SU-DHL-6 (cell line): ENCODE results near the gene IGFBP4.

Experiments
- EZH2phosphoT487 ChIP-seq: fragments of 200-600 bp; sonication (generic), shearing (Covaris generic); conservative IDR thresholded peaks from 2 replicates; pipeline ENCODE4 v1.6.1; 2018; ENCODE audit warnings: mild to moderate bottlenecking, antibody characterized with exemption, low read length, moderate library complexity, mixed read lengths
- TF ChIP-seq, protein P1 (sequence below): fragments of 200-600 bp; sonication (generic); IDR thresholded peaks from one replicate; pipeline ENCODE4 v1.5.1; 2017; ENCODE audit warnings: antibody characterized with exemption, mild to moderate bottlenecking, low read length, moderate library complexity; ENCODE audit not compliant: insufficient read depth, poor library complexity, severe bottlenecking

DNA sequence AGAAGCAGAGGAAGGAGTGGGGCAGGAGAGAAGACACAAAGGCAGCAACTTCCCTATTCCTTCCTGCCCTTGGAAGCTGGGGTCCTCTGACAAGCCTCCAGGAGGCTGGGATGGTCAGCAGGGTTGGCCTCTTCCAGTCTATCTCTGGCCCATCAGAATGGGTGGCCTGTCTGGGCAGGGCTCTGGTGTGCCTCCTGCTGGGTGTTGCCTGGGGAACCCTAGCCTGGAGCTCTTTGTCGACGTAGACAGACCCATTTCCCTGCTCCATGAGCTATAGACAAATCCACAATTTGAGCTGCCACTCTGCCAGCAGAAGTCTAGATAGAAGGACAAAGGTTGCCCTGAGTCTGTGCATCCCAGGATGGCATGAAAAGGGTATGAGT lies 11.4 kb downstream of the IGFBP4 start:
- no peak for TF ChIP-seq EZH2phosphoT487
- TF ChIP-seq, protein P1, sequence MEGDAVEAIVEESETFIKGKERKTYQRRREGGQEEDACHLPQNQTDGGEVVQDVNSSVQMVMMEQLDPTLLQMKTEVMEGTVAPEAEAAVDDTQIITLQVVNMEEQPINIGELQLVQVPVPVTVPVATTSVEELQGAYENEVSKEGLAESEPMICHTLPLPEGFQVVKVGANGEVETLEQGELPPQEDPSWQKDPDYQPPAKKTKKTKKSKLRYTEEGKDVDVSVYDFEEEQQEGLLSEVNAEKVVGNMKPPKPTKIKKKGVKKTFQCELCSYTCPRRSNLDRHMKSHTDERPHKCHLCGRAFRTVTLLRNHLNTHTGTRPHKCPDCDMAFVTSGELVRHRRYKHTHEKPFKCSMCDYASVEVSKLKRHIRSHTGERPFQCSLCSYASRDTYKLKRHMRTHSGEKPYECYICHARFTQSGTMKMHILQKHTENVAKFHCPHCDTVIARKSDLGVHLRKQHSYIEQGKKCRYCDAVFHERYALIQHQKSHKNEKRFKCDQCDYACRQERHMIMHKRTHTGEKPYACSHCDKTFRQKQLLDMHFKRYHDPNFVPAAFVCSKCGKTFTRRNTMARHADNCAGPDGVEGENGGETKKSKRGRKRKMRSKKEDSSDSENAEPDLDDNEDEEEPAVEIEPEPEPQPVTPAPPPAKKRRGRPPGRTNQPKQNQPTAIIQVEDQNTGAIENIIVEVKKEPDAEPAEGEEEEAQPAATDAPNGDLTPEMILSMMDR, result no peak
